Measurements from ENCODE around the gene DPH6.

DPH6 gene

DNA sequence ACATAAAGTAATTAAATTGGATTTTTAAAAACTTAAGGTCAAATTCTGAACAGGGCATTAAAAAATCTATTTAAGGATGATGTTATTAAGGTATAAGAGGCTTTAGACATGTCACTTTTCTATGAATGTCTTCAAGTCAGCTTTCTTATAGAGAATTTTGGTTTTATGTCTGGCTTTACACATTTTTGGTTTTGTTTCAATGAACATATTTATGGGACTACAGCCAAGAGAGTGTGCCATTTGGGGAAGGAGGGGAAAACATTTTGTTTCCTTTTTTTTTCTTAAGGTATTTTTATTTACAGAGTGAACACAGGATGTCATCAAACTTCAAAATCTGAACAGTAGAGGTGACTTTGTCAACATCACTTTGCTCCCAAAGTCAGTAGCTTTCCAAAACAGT, 222.8 kb downstream of the DPH6 start:
- DNase-seq, result no peak

DNA sequence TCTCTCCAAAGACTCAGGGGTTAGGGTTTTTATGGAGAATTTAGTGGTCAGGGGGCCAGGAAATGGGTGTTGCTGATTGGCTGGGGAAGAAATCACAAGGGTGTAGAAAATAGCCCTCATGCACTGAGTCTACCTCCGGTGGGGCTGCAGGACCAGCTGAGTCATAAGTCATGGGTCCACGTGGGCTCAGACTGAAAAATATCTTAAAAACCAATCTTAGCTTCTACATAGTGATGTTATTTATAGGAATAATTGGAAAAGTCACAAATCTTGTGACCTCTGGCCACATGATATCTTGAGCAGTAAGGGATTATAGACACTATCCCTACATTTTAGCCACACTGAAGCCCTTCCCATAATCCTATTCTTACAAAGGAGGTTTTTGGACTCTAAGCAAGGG, 224.0 kb downstream of the DPH6 start:
- DNase-seq, result no peak

DNA sequence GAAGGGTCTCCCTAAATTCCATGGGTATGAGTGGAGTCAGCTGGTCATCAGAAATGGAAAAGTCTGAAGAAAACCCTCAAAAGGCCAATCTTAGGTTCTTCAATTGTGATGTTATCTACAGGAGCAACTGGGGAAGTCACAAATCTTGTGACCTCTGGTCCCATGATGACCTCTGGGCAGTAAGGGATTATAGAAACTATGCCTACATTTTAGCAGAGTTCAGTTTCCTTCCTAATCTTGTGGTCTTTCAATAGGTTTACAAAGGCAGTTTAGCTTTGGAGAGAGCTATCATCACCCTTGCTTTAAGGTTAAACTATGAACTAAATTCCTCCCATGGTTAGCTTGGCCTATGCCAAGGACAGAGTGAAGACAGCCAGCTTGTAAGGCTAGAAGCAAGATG, 225.1 kb downstream of the DPH6 start:
- DNase-seq, result no peak

Measured in hematopoietic multipotent progenitor cell treated with erythropoietin and hydrocortisone succinate and interleukin-3 and kit ligand, for 6 days (in vitro differentiated cells).